RWPE2 (cell line): ENCODE results near the gene HDAC10.

Source experiments
- ATAC-seq: fragments of 200-7000 bp; cut with Tn5 transposase; 3 replicates; pipeline ENCODE4 v1.9.1; 2021; ENCODE audit warnings: low read depth
- DNase-seq: peaks from one replicate; pipeline ENCODE4 v3.0.0-alpha.2; 2020; ENCODE audit warnings: low spot score
- H3K27ac ChIP-seq: fragments of 450-650 bp; 2 replicates; pipeline ENCODE4 v1.5.1; 2017; ENCODE audit warnings: mild to moderate bottlenecking; ENCODE audit not compliant: poor library complexity, severe bottlenecking
- H3K27me3 ChIP-seq: fragments of 250-450 bp; sonication (Bioruptor Pico); 2 replicates; pipeline ENCODE4 v1.5.1; 2021; ENCODE audit warnings: mild to moderate bottlenecking, moderate library complexity; ENCODE audit not compliant: insufficient read depth, poor library complexity, severe bottlenecking
- H3K36me3 ChIP-seq: fragments of 250-450 bp; sonication (Bioruptor Pico); 2 replicates; pipeline ENCODE4 v1.5.1; 2020; ENCODE audit warnings: low read depth, mild to moderate bottlenecking, moderate library complexity
- H3K4me1 ChIP-seq: fragments of 250-450 bp; sonication (Bioruptor Pico); 2 replicates; pipeline ENCODE4 v1.5.1; 2021; ENCODE audit warnings: mild to moderate bottlenecking, moderate library complexity; ENCODE audit not compliant: insufficient read depth, poor library complexity, severe bottlenecking
- H3K4me3 ChIP-seq: fragments of 250-450 bp; sonication (Bioruptor Pico); 2 replicates; pipeline ENCODE4 v1.5.1; 2021; ENCODE audit warnings: mild to moderate bottlenecking, moderate library complexity; ENCODE audit not compliant: severe bottlenecking
- H3K9me3 ChIP-seq: fragments of 250-450 bp; sonication (Bioruptor Pico); 2 replicates; pipeline ENCODE4 v1.5.1; 2021; ENCODE audit warnings: mild to moderate bottlenecking, moderate library complexity; ENCODE audit not compliant: severe bottlenecking
- TF ChIP-seq, protein P1 (sequence below): fragments of 450-650 bp; IDR thresholded peaks from one replicate; pipeline ENCODE4 v1.5.1; 2017; ENCODE audit warnings: mild to moderate bottlenecking, moderate library complexity; ENCODE audit not compliant: poor library complexity, severe bottlenecking

Gene HDAC10

DNA sequence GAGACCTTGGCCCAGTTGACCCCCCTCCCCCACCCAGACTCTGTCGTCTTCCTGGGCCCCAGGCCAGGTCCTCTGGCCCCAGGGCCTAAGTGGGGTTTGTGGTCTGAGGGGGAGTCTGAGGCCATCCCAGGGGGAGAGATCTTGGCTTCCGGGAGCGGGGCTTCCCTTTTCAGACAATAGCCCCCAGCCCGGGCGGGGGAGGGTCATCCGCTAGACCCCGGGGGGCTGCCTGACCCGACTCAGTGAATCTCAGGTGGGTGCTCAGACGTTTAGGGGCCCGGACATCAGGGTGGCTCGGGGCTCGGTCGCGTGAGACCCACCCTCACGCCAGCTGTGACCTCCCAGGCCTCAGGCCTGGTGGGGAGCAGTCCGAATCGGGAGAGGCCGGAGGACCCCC, 18.5 kb upstream of the HDAC10 start:
- H3K4me1 ChIP-seq = peaks cover 14% of the 10 kb centered on the region
- H3K27me3 ChIP-seq = no peaks in the 10 kb centered on the region
- peak overlapping the region; percentile 33 for H3K4me3 ChIP-seq
- TF ChIP-seq, protein P1, sequence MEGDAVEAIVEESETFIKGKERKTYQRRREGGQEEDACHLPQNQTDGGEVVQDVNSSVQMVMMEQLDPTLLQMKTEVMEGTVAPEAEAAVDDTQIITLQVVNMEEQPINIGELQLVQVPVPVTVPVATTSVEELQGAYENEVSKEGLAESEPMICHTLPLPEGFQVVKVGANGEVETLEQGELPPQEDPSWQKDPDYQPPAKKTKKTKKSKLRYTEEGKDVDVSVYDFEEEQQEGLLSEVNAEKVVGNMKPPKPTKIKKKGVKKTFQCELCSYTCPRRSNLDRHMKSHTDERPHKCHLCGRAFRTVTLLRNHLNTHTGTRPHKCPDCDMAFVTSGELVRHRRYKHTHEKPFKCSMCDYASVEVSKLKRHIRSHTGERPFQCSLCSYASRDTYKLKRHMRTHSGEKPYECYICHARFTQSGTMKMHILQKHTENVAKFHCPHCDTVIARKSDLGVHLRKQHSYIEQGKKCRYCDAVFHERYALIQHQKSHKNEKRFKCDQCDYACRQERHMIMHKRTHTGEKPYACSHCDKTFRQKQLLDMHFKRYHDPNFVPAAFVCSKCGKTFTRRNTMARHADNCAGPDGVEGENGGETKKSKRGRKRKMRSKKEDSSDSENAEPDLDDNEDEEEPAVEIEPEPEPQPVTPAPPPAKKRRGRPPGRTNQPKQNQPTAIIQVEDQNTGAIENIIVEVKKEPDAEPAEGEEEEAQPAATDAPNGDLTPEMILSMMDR = no peak
- H3K36me3 ChIP-seq = 0 out of 2 replicates have a peak, but pooled peaks cover 6% of the 10 kb centered on the region
- H3K27ac ChIP-seq = peak overlapping the region; percentile 15
- no peaks in the 10 kb centered on the region for H3K9me3 ChIP-seq
- DNase-seq (no peak), ATAC-seq (no peak)

DNA sequence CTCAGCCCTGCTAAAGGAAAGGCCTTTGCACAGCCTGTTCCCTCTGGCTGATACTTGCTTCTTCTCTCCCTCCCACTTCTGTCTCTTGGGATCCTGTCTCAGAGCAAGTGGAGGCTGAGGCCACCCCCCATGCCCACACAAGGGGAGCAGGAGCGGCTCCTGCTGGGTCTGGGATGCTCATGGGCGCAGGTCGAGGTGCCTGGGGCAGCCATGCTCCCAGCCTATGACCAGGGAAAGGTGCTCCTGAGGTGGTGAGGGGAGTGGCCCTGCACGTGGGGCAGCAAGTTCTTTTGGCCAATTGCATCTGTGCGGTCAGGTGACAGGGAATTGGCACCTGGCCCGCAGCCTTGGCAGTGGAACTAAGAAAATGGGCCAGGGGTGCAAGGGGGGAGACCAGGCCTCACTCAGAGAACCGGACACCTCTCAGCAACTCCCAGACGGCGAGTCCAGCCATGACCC, 17.6 kb upstream of the HDAC10 start:
- H3K27me3 ChIP-seq = no peaks in the 10 kb centered on the region
- H3K9me3 ChIP-seq = no peaks in the 10 kb centered on the region
- H3K36me3 ChIP-seq = no peaks in the 10 kb centered on the region
- H3K27ac ChIP-seq = no peak overlapping the region
- H3K4me3 ChIP-seq = no peak overlapping the region
- TF ChIP-seq, protein P1 = no peak
- no peak for DNase-seq
- peaks cover 14% of the 10 kb centered on the region for H3K4me1 ChIP-seq
- peak; percentile 9; the same call in 1 of the 3 replicates for ATAC-seq

DNA sequence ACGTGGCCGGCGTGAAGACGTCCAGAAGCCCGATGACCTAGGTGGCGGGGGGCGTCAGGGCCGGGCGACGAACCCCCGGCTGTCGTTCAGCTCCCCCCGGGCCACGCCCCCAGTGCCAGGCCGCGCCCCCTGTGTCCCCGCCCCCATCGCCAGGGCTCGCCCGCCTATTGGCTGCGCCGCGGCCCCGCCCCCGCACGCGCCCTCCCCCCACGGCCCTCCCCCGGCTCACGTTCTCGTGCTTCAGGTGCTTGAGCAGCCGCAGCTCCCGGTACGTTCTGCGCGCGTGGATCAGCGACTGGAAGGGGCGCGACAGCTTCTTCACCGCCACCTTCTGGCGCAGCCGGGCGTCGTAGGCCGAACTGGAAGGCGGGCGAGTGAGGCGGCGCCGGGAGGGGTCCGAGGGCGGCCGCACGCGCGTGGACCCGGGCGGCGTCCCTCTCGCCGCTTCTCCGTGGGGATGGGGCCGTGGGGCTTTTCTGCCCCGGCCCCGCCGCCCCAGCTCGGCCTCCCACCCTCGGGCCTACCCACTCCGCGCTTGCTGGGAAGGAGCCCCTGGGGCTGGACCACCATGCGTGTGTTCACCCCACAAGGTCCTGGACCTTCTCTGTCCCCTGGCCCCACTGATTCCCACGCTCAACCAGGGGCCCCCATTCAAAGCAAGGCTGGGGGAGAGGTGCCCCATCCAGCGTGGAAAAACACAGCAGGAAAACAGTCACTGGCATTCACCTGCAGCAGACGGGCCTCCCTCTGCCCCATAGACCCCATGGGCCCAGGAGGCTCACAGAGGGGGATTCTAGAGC, 16.7 kb upstream of the HDAC10 start:
- H3K27ac ChIP-seq = no peak overlapping the region
- H3K36me3 ChIP-seq = no peaks in the 10 kb centered on the region
- H3K27me3 ChIP-seq = no peaks in the 10 kb centered on the region
- TF ChIP-seq, protein P1 = peak; percentile 36
- ATAC-seq (peak; percentile 5; the same call in 1 of the 3 replicates), DNase-seq (no peak)
- H3K4me3 ChIP-seq = peak overlapping the region; percentile 12
- H3K9me3 ChIP-seq = no peaks in the 10 kb centered on the region
- H3K4me1 ChIP-seq = peaks cover 16% of the 10 kb centered on the region

DNA sequence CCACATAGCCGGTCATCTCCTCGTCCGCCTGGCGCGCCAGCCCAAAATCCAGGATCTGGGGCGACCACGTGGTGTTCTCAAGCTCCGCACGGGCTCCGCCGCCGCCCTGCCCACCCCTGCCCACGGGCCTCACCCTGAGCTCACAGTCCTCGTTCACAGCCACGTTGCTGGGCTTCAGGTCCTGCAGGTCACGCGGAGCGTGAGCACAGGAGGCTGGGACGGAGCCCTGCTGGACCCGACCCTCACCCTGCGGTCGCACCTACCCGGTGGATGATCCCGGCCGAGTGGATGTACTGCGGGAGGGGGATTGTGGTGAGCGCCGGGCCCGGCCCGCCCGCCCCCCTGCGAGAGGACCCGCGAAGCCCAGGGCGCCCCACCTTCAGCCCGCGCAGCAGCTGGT, 15.9 kb upstream of the HDAC10 start:
- TF ChIP-seq, protein P1 = no peak
- H3K4me1 ChIP-seq = peaks cover 24% of the 10 kb centered on the region

DNA sequence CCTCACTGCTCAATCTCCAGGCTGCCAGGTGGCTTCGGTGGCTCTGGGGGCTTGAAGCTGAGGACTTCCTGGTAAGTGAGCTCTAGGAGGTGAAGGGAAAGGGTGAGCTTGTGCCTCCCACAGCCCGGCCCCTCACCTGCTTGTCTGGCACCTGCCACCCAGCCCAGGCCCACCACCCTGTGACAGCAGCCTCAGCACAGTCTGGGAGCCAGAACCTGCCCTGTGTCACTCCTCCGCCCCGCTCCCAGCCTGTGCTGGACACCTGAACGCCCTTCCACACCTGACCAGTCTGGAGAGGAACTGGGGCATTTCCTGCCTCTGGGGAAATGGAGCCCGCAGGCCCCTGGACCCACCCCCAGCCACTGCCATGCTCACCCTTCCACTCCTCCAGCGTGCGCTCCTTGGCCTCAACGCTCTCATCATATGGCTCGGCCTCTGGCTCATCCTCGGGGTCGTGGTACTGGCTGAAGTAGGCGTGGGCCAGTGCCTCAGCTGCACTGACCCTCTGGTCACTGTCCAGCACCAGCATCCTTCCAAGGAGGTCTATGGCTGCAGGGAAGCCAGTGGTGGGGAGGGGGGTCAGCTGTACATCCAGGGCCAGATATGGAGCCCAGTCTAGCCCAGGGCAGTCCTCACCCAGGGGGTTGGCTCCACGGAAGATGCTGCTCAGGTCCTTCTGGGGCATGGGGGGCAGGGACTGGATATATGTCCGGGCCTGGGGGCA, 14.0 kb upstream of the HDAC10 start:
- TF ChIP-seq, protein P1 = no peak
- ATAC-seq = no peak
- no peaks in the 10 kb centered on the region for H3K27me3 ChIP-seq
- no peak for DNase-seq
- no peak overlapping the region for H3K4me3 ChIP-seq
- H3K36me3 ChIP-seq = no peaks in the 10 kb centered on the region
- H3K4me1 ChIP-seq = peaks cover 18% of the 10 kb centered on the region
- H3K9me3 ChIP-seq = no peaks in the 10 kb centered on the region
- H3K27ac ChIP-seq = no peak overlapping the region

More for the DNA sequence above, 15.9 kb upstream of the HDAC10 start:
- no peaks in the 10 kb centered on the region for H3K9me3 ChIP-seq
- ATAC-seq (no peak), DNase-seq (no peak)
- H3K27ac ChIP-seq = no peak overlapping the region
- H3K27me3 ChIP-seq = no peaks in the 10 kb centered on the region
- H3K4me3 ChIP-seq = no peak overlapping the region
- no peaks in the 10 kb centered on the region for H3K36me3 ChIP-seq
